Measurements from ENCODE around the gene OR8S1.

OR8S1 gene

DNA sequence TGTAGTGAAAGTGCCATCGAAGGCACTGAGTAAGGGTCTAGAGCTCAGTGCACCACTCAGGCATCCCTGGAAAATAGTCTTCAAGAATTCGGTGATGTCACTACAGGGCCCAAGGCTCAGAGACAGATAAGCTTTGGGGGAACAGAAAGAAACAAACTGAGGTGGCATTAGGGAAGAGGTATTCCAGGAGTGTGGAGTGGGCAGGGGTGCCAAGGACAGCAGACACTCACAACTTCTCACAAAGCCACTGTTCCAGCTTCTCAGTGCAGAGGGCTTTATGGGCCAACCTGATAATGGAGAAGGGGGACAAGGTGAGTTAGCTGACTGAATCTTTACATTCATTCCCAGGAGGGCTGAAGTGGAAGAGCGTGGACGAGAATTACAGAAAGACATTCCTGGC is 42.3 kb downstream of the OR8S1 start:
- no peak overlapping the region for H3K4me3 ChIP-seq (ENCODE audit: low read length)
- TF ChIP-seq, protein P1, sequence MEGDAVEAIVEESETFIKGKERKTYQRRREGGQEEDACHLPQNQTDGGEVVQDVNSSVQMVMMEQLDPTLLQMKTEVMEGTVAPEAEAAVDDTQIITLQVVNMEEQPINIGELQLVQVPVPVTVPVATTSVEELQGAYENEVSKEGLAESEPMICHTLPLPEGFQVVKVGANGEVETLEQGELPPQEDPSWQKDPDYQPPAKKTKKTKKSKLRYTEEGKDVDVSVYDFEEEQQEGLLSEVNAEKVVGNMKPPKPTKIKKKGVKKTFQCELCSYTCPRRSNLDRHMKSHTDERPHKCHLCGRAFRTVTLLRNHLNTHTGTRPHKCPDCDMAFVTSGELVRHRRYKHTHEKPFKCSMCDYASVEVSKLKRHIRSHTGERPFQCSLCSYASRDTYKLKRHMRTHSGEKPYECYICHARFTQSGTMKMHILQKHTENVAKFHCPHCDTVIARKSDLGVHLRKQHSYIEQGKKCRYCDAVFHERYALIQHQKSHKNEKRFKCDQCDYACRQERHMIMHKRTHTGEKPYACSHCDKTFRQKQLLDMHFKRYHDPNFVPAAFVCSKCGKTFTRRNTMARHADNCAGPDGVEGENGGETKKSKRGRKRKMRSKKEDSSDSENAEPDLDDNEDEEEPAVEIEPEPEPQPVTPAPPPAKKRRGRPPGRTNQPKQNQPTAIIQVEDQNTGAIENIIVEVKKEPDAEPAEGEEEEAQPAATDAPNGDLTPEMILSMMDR (IDR thresholded peaks at IDR 0.05; ENCODE audit: insufficient read depth, low read depth, low read length, missing control alignments), result no peak
- DNase-seq (ENCODE audit: low read depth), result no peak

DNA sequence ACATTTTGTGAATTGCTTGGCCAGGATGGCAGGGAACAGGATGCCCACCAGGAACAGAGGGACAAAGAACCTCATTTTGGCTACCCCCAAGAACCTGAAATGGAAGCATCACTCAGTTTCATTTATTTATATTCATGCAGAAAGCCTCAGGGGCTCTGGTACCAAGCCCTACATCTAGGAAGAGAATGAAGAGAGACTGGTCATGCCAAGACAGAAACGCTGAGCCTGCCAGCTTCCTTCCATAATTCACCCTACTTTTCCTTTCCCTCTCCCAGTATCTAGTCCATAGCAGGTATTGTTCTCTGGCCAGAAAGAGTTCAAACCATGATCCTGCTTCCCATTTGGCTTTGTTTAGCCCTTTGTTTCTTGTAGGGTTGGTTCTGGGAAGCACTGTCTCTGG is 44.5 kb downstream of the OR8S1 start, which contains the start of gene LALBA:
TSS of gene LALBA (minus strand) at position 101 of the 400 bp plus-strand sequence. CDS start at position 75, 26 bp downstream.
- DNase-seq (ENCODE audit: low read depth), result no peak
- H3K4me3 ChIP-seq (ENCODE audit: low read length), result no peak within 1 kb of the TSS
- TF ChIP-seq, protein P1 (IDR thresholded peaks at IDR 0.05; ENCODE audit: insufficient read depth, low read depth, low read length, missing control alignments), result no peak

DNA sequence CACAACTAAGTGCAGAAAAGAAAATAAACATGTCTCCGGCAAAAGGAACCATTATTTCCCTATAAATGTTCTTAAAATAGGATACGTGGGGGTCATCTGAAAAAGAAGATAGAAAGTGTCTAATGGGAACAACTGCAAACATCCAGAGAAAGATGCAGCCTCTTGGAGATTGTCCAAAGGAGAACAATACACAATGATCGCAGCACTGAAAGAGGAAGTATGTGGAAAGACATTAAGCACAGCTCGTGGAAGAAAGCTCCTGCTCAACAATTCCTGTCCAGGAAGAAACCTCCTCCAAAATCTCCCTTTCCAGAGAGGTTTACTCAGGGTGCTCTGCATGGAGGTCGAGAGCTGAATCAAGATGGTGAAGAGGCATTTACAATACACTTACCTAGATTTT is 46.9 kb downstream of the OR8S1 start:
- TF ChIP-seq, protein P1 (IDR thresholded peaks at IDR 0.05; ENCODE audit: insufficient read depth, low read depth, low read length, missing control alignments), result no peak
- DNase-seq (ENCODE audit: low read depth), result peak; percentile 2
- H3K4me3 ChIP-seq (ENCODE audit: low read length), result no peak overlapping the region
